ENCODE measurements around the gene BCDIN3D.
"Not testable (repeated sequence)": the region's sequence is repeated elsewhere in the genome, so short reads cannot be mapped to it uniquely, and the experiment has no call there.

BCDIN3D gene

DNA sequence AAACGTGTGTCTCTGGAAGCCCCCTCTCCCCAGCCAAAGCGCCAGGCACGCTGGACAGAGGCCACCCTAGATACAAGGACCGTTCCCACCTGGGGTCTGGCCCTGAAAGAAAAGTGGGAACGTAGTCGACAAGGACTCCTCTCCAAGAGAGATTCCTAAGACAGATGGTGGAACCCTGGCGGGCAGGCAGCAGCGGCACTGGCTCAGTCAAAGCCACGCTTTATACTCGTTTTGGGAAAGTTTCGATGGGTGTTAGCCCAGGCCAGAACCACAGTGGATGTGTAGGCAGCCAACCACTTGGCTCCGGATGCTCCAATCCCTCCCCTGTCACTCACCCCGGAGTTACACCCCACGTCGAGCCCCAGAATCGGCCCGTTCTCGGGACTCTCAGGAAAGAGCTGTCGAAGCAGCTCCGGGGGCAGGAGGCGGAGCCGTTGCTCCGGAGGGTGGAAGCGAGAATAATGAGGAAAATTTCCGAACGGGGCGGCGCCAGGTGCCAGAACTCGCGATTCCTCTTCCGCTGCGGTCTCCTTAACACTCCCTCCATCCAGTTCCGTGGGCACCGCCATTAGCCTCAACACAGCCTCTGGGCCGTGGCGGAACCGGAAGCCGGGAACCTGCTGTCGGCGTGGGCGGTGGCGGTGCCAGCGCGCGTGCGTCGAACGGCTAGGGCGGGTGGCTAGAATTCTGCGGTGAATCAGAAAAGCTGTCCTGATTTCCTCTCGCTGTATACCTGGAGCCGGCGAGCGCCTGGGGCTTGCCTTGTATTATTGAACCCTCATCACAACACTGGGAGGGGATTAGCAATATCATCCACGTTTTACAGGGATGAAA is at the start of gene BCDIN3D:
BCDIN3D (minus strand) TSS at position 588 of the 834 bp plus-strand sequence; CDS start at position 569, 19 bp downstream.
- peak; percentile 97 for DNase-seq

DNA sequence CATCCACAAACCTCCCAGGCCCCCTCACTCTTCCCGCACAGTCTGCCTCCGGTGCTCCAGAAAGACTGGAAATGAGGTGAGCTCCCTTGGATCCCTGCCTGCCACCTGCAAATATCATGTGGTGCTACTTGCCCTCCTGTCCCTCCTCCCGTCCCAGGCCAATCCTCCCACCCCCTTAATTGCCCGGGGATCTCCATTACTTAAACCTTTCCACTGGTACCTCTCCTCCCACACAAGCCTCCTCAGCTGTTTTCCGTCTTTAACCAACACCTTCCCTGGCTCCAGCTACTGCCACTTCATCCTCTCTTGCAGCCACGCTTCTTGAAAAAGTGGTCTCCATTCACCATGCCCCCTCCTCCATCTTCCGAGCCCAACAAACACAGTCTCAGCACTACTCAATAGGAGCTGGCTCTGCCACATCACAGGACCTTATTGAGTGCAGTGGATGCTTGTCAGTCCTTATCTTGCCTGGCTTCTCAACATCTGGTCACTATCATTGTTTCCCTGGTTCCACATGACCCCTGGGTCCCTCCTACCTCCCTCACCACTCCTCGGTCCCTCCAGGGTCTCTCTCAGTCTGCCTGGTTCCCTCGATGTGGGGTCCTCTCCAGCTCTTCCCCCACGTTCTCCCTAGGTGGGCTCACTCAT is 49.3 kb upstream of the BCDIN3D start:
- no peak for DNase-seq

GRCh38 chr12:49891476-49891875 is 48.6 kb upstream of the BCDIN3D start:
- no peak for DNase-seq

DNA sequence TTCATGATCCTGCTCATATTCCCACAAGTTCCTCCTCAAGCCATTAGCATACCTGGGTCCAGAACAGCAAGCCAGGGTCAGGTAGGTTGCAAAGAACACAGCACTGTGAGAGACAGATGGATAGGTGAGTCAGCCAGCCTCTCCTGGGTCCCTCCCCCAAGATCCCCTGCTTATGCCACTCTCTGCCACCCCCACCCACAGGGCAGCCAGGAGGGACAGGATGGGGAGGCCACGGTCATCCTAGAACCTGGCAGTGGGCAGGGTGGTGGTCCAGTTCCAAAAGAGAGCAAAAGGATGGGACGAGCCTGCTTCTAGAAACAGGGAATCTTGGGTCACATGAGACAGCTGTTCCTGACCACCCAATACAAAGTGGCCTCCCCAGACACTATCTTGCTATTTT is 48.1 kb upstream of the BCDIN3D start:
- DNase-seq = no peak

- no peak for DNase-seq
Measured at GRCh38 chr12:49890096-49890461, 47.2 kb upstream of the BCDIN3D start.

- DNase-seq = no peak
Measured at GRCh38 chr12:49889361-49890095, 46.6 kb upstream of the BCDIN3D start.

DNA sequence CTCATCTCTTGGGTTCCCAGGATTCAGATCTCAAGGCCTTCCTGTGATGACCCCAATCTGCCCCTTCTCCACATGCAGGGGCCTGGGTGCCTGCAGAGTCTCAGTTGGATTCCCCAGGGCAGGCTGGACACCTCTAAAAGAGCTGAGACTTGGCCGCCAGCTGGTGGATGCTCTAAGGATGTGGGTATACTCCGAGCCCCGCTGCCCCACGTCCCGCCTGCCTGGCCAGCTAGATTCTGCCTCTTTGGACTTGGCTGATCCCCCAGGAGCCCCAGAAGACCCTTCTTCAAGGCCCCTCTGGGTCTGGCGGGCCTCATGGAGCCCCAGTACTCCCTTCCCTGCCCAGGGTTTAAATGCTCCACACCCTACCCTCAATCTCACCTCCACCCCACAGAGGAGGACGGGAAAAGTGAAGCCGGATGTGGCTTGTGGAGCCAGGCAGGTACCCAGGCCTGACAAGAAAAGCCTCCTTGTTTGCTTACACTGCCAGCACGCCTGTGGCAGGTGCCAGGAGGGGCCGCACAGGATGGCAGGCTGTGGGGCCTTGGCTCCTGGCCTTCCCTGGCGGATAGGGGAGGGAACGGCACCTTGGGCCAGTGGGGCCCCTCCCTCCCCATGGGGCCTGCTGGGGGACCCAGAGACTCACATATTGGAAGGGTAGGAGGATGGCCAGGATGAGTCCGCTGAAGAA is 45.7 kb upstream of the BCDIN3D start:
- no peak for DNase-seq

GRCh38 chr12:49887536-49888401 is 44.9 kb upstream of the BCDIN3D start:
- no peak for DNase-seq

- DNase-seq = no peak
Measured at GRCh38 chr12:49887091-49887490, 44.2 kb upstream of the BCDIN3D start.

- no peak for DNase-seq
Measured at GRCh38 chr12:49885663-49886461, 43.0 kb upstream of the BCDIN3D start.

DNA sequence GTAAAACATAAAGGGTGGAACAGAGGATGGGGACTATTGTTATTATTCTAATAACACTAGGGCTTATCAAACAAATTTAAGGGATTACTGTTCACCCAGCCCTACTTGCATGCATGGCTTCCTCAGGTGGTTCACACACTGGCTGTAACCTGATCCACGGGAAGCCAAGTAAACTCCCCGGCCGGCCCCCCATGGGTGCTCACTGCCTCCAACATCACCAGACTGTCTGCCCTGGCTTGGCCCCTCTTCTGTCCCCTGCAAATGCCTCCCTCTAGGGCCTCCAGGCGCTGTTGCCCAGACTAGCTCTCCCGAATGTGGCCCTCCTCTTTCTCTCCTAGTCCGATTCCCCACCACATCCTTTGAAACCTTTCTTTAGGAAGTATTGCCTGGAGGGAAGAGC is 42.2 kb upstream of the BCDIN3D start:
- DNase-seq = no peak

GRCh38 chr12:49882851-49883464 is 40.1 kb upstream of the BCDIN3D start:
- DNase-seq = no peak

- no peak for DNase-seq
Measured at GRCh38 chr12:49882248-49882850, 39.4 kb upstream of the BCDIN3D start.

- no peak for DNase-seq
Measured at GRCh38 chr12:49881415-49882247, 38.7 kb upstream of the BCDIN3D start.

DNA sequence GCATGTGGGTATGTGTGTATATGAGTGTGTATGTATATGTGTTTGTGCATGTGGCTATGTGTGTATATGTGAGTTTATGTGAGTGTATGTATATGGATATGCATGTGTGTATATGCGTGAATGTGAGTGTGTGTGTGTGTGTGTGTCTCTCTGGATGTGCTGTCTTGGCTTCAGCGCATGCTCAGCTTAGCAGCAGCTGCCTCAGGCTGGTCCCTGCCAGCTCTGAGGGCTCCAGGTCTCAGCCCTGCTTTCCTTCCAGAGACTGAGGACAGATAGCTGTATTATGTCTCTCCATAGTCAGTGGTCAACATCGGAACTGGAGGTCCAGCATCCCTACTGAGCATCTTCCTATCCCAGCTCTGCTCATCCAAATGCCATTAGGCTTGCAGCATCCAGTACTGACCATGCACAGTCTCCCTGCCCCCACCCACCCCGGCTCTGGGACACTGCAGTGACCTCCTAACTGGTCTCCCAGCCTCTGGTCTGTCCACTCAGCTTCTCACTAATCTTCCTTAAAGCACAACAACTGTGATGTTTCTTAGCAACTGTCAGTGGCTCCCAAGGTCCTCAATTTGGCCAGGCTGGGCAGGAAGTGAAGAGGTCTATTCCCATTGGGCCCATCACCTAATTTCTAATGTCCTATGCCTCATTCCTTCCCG is 38.0 kb upstream of the BCDIN3D start:
- no peak for DNase-seq

- not testable (repeated sequence) for DNase-seq
Measured at GRCh38 chr12:49879065-49879464, 36.2 kb upstream of the BCDIN3D start.

- DNase-seq = no peak
Measured at GRCh38 chr12:49878021-49878420, 35.1 kb upstream of the BCDIN3D start.

GRCh38 chr12:49877066-49877465 is 34.2 kb upstream of the BCDIN3D start:
- DNase-seq = no peak

GRCh38 chr12:49876070-49876469 is 33.2 kb upstream of the BCDIN3D start:
- no peak for DNase-seq
